Testis (tissue), 3 donors: Measurements from ENCODE around the gene ARL5A. TPM values are rescaled to one million over a fixed set of nuclear protein-coding genes. Genes with fewer than 3 reads are reported as not detected.

ENCODE experiments used
- polyA plus RNA-seq: library from polyadenylated mRNA; stranded (reverse); fragments of 350-450 nt; fragmentation: Illumina TruSeq; extraction: RNeasy Lipid Tissue Mini Kit (QIAGEN cat#74804); gene quantifications from one replicate; pipeline ENCODE4 v1.2.3, GENCODE V29; 2014; ENCODE audit warnings: low read depth, low replicate concordance; ENCODE audit not compliant: insufficient read depth
- total RNA-seq, 2 donors: library from RNA; depleted of rRNA; stranded (reverse); fragments of >200 nt; gene quantifications; one replicate each; pipeline ENCODE4 v1.2.3, GENCODE V29; 2016

Gene ARL5A
- total and polyA plus RNA-seq, 3 donors from 2014 or later, result 19.1 to 34.0 (median 27.5) TPM

Other genes starting within 250 kb of the ARL5A start
- 1 to 10 TPM; 5.5 to 5.7 TPM for gene NEB, start 93.9 kb downstream of the ARL5A start, total RNA-seq
- 18.6 TPM for gene NEB, start 93.9 kb downstream of the ARL5A start, polyA plus RNA-seq